ENCODE results near the gene GABRE. TPM values are rescaled to one million over a fixed set of nuclear protein-coding genes. Genes with fewer than 3 reads are reported as not detected.

The GABRE gene
- total RNA-seq, 4 donors from 2014 or later: 3.3 to 8.3 (median 4.4) TPM

DNA sequence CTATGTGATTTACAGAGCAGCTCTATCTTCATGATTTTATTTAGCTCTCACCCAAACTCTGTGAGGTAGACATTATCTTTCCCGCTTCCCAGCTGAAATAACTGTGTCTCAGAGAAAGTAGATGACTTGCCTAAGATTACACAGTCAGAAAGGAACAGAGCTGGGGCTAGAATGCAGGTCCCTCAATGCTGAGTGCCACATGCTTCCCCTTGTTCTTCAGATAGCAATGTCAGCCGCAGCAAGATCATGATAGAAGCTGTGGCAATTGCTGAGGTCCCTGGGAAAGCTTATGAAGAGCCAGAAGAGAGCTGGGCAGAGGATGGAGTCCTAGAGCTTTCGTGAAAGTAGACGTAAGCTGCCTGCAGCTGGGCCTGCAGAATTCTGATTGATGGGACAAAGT, 11.1 kb upstream of the GABRE start:
- intact Hi-C loops (cut with DNase I): no loop called here
- 74% methylated on average over 4 of the region's 4 CpGs for WGBS
- no peak for TF ChIP-seq EP300 (IDR thresholded peaks at IDR 0.05)
- no peak for TF ChIP-seq POLR2A (IDR thresholded peaks at IDR 0.05; ENCODE audit: low read depth)
- TF ChIP-seq POLR2AphosphoS5 (IDR thresholded peaks at IDR 0.05): no peak
- TF ChIP-seq, protein P1, sequence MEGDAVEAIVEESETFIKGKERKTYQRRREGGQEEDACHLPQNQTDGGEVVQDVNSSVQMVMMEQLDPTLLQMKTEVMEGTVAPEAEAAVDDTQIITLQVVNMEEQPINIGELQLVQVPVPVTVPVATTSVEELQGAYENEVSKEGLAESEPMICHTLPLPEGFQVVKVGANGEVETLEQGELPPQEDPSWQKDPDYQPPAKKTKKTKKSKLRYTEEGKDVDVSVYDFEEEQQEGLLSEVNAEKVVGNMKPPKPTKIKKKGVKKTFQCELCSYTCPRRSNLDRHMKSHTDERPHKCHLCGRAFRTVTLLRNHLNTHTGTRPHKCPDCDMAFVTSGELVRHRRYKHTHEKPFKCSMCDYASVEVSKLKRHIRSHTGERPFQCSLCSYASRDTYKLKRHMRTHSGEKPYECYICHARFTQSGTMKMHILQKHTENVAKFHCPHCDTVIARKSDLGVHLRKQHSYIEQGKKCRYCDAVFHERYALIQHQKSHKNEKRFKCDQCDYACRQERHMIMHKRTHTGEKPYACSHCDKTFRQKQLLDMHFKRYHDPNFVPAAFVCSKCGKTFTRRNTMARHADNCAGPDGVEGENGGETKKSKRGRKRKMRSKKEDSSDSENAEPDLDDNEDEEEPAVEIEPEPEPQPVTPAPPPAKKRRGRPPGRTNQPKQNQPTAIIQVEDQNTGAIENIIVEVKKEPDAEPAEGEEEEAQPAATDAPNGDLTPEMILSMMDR (IDR thresholded peaks at IDR 0.05): no peak
- DNase-seq (ENCODE audit: extremely low spot score): no peak
- Histone ChIP-seq H3K9me3 (no peaks in the 10 kb centered on the region), H3K27me3 (no peaks in the 10 kb centered on the region), H3K4me1 (peaks cover 0 to 4% (median 2%) of the 10 kb centered on the region in 4 donors), H3K36me3 (no peaks in the 10 kb centered on the region), H3K27ac (replicated peaks in 1 of 4) (no peak overlapping the region), H3K4me3 (no peak overlapping the region)

DNA sequence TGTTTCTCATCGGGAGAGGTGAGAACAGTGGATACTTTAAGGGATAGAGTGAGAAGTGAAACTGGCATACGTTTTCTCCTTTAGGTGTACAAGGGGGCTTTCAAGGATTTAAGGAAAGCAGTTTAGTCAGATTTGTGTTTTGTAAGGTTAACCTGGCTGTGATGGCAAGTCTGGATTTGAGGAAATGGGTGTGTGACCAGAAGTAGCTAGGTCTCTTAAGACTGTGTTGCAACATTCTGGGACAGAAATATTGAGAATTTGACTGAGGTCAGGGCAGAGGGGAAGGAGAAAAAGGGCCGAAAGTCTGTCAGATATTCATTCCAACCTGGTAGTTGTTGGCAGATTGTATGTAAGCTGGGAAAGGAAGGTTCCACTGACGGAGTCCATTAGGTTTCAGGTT, 10.4 kb upstream of the GABRE start:
- peaks cover 0 to 4% (median 2%) of the 10 kb centered on the region in 4 donors for H3K4me1 ChIP-seq
- intact Hi-C loops (cut with DNase I): no loop called here
- WGBS: 66% methylated on average over 4 of the region's 4 CpGs
- no peaks in the 10 kb centered on the region for H3K36me3 ChIP-seq
- H3K4me3 ChIP-seq: no peak overlapping the region
- no peaks in the 10 kb centered on the region for H3K9me3 ChIP-seq
- DNase-seq (ENCODE audit: extremely low spot score): no peak
- no peaks in the 10 kb centered on the region for H3K27me3 ChIP-seq
- H3K27ac ChIP-seq (replicated peaks in 1 of 4): no peak overlapping the region
- TF ChIP-seq POLR2AphosphoS5 (IDR thresholded peaks at IDR 0.05): no peak
- no peak for TF ChIP-seq POLR2A (IDR thresholded peaks at IDR 0.05; ENCODE audit: low read depth)
- TF ChIP-seq, protein P1 (IDR thresholded peaks at IDR 0.05): no peak
- TF ChIP-seq EP300 (IDR thresholded peaks at IDR 0.05): no peak

DNA sequence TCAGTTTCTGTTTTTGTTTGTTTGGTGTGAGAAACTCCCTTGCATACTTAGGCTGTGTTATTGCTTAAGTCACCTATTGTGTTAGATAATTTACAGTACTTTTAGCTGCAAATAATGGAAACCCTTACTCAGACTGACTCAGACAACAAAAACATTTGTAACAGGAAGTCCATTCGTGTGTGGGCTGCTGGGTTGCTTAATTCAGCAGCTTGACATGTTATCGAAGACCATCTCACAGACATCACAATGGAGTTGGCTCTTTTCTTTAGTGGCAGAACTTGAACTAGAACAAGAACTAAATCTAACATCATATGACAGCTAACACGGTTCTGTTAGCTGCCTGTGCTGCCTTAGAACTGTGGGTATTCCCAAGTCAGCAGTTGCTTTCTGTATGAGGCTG, 9.9 kb upstream of the GABRE start:
- Histone ChIP-seq H3K36me3 (no peaks in the 10 kb centered on the region), H3K4me1 (peaks cover 0 to 4% (median 2%) of the 10 kb centered on the region in 4 donors), H3K4me3 (no peak overlapping the region), H3K27me3 (no peaks in the 10 kb centered on the region), H3K9me3 (no peaks in the 10 kb centered on the region), H3K27ac (replicated peaks in 1 of 4) (no peak overlapping the region)
- intact Hi-C loops (cut with DNase I): no loop called here
- no peak for DNase-seq (ENCODE audit: extremely low spot score)
- TF ChIP-seq, protein P1 (IDR thresholded peaks at IDR 0.05): no peak
- TF ChIP-seq EP300 (IDR thresholded peaks at IDR 0.05) (no peak), POLR2AphosphoS5 (IDR thresholded peaks at IDR 0.05) (no peak), POLR2A (IDR thresholded peaks at IDR 0.05; ENCODE audit: low read depth) (no peak)
- 31% methylated on average over 3 of the region's 3 CpGs for WGBS

DNA sequence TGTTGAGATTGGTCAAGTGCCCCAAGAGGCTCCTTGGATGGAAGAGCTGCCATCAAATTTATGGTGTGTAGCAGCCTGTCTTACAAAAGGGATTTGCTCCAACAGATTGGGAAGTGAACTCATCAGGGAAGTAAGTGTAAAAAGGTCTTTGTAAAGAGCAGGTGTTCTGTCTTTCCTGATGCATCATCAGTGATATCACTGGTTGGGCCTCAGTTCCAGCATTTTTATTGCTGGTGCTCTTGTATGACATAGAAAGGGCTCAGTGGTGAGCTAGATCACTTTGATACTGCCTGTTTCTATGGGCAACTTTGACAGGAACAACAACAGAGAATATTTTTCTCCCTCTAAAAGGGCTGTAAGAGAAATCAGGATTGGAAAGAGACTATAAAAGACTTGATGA, 8.7 kb upstream of the GABRE start:
- TF ChIP-seq EP300 (IDR thresholded peaks at IDR 0.05): no peak
- H3K27me3 ChIP-seq: no peaks in the 10 kb centered on the region
- H3K36me3 ChIP-seq: no peaks in the 10 kb centered on the region
- no peaks in the 10 kb centered on the region for H3K9me3 ChIP-seq
- intact Hi-C loops (cut with DNase I): no loop called here
- peaks cover 0 to 4% (median 2%) of the 10 kb centered on the region in 4 donors for H3K4me1 ChIP-seq
- DNase-seq (ENCODE audit: extremely low spot score): no peak
- no peak overlapping the region for H3K27ac ChIP-seq (replicated peaks in 1 of 4)
- H3K4me3 ChIP-seq: no peak overlapping the region

DNA sequence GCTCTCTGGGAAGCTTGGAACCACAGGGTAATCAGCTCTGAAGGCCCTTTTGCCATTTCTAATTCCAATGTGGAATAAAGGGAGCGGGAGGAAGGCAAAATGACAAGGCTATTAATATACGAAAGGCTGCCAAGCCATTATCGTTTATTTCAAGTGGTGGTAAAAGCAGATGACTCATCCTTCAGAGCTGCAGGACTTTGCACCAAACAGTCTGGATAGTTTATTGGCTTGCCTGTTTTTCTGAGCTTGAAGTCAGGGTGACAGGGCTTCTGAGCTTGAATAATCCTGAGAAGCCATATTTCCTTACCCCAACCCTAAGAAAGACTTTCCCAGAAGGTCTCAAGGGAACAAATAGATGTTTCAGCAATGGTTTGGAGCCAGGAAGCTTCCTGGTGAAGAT, 7.7 kb upstream of the GABRE start:
- intact Hi-C loops (cut with DNase I): no loop called here
- TF ChIP-seq EP300 (IDR thresholded peaks at IDR 0.05) (no peak), POLR2AphosphoS5 (IDR thresholded peaks at IDR 0.05) (no peak), POLR2A (IDR thresholded peaks at IDR 0.05; ENCODE audit: low read depth) (no peak)
- TF ChIP-seq, protein P1 (IDR thresholded peaks at IDR 0.05): no peak
- H3K27ac ChIP-seq (replicated peaks in 1 of 4): no peak overlapping the region
- H3K4me3 ChIP-seq: no peak overlapping the region
- H3K9me3 ChIP-seq: no peaks in the 10 kb centered on the region
- no peaks in the 10 kb centered on the region for H3K27me3 ChIP-seq
- 45% methylated on average over 3 of the region's 3 CpGs for WGBS
- H3K36me3 ChIP-seq: no peaks in the 10 kb centered on the region
- peaks cover 0 to 4% (median 2%) of the 10 kb centered on the region in 4 donors for H3K4me1 ChIP-seq
- DNase-seq (ENCODE audit: extremely low spot score): no peak
